ENCODE measurements around the gene SFI1. TPM values are rescaled to one million over a fixed set of nuclear protein-coding genes. Genes with fewer than 3 reads are reported as not detected.
A peak's percentile ranks its signal among the peaks of the same experiment; 100 is the strongest.
"Not testable (repeated sequence)": the region's sequence is repeated elsewhere in the genome, so short reads cannot be mapped to it uniquely, and the experiment has no call there.

Gene SFI1
- total RNA-seq, 3 donors from 2014 or later (not counting 1 experiment from before 2014, with no cell fraction given): 208 to 225 (median 217) TPM

- Mint-ChIP-seq H3K4me1 (peaks cover 40 to 42% of the 10 kb centered on the region in 2 donors), H3K36me3 (peaks cover 19% of the 10 kb centered on the region)
- WGBS (ENCODE audit: insufficient coverage): 89% methylated on average over 4 of the region's 4 CpGs
Measured at GRCh38 chr22:31504282-31504681, 7.9 kb downstream of the SFI1 start.

GRCh38 chr22:31507517-31507916, 11.2 kb downstream of the SFI1 start:
- intact Hi-C loops (cut with micrococcal nuclease); H3K27me3 Mint-ChIP-seq (ENCODE audit: low read depth in 2 of 2); H3K9me3 ChIP-seq (ENCODE audit: control insufficient read depth, insufficient read depth, low read length); H3K4me3 ChIP-seq (ENCODE audit: low read length); H3K27me3 ChIP-seq (ENCODE audit: control insufficient read depth, insufficient read depth, low read length); H3K4me3 Mint-ChIP-seq; ATAC-seq; H3K27ac ChIP-seq (ENCODE audit: low read length); DNase-seq; H3K9me3 Mint-ChIP-seq; H3K4me1 ChIP-seq (ENCODE audit: control insufficient read depth, insufficient read depth, low read length): not testable (repeated sequence)
- H3K27ac Mint-ChIP-seq: peak overlapping the region in 1 of 2 donors; percentile 34
- H3K36me3 Mint-ChIP-seq: peaks cover 25% of the 10 kb centered on the region
- H3K4me1 Mint-ChIP-seq: peaks cover 30 to 39% of the 10 kb centered on the region in 2 donors
- H3K36me3 ChIP-seq (ENCODE audit: control insufficient read depth, insufficient read depth, low read length): peaks cover 14% of the 10 kb centered on the region

More at GRCh38 chr22:31504282-31504681, 7.9 kb downstream of the SFI1 start:
- ATAC-seq (no peak), DNase-seq (no peak)
- intact Hi-C loops (cut with micrococcal nuclease): no loop called here
- peaks cover 13% of the 10 kb centered on the region for H3K36me3 ChIP-seq (ENCODE audit: control insufficient read depth, insufficient read depth, low read length)
- no peak for TF ChIP-seq CTCF (IDR thresholded peaks at IDR 0.05)
- peaks cover 7% of the 10 kb centered on the region for H3K4me1 ChIP-seq (ENCODE audit: control insufficient read depth, insufficient read depth, low read length)
- no peaks in the 10 kb centered on the region for H3K27me3 ChIP-seq (ENCODE audit: control insufficient read depth, insufficient read depth, low read length)
- H3K9me3 Mint-ChIP-seq: no peaks in the 10 kb centered on the region
- H3K4me3 Mint-ChIP-seq: no peak overlapping the region
- no peak overlapping the region for H3K27ac ChIP-seq (ENCODE audit: low read length)
- H3K9me3 ChIP-seq (ENCODE audit: control insufficient read depth, insufficient read depth, low read length): no peaks in the 10 kb centered on the region
- H3K27me3 Mint-ChIP-seq (ENCODE audit: low read depth in 2 of 2): no peaks in the 10 kb centered on the region
- peak overlapping the region in 1 of 2 donors; percentile 12 for H3K27ac Mint-ChIP-seq
- no peak overlapping the region for H3K4me3 ChIP-seq (ENCODE audit: low read length)

GRCh38 chr22:31508536-31508935, 12.2 kb downstream of the SFI1 start:
- Mint-ChIP-seq H3K36me3 (peaks cover 25% of the 10 kb centered on the region), H3K4me3 (no peak overlapping the region), H3K27me3 (ENCODE audit: low read depth in 2 of 2) (no peaks in the 10 kb centered on the region), H3K4me1 (peaks cover 27 to 39% of the 10 kb centered on the region in 2 donors), H3K27ac (peak overlapping the region in 1 of 2 donors; percentile 38), H3K9me3 (no peaks in the 10 kb centered on the region)
- TF ChIP-seq CTCF (IDR thresholded peaks at IDR 0.05): no peak
- Histone ChIP-seq H3K27ac (ENCODE audit: low read length) (no peak overlapping the region), H3K4me1 (ENCODE audit: control insufficient read depth, insufficient read depth, low read length) (no peaks in the 10 kb centered on the region), H3K27me3 (ENCODE audit: control insufficient read depth, insufficient read depth, low read length) (no peaks in the 10 kb centered on the region), H3K9me3 (ENCODE audit: control insufficient read depth, insufficient read depth, low read length) (no peaks in the 10 kb centered on the region), H3K36me3 (ENCODE audit: control insufficient read depth, insufficient read depth, low read length) (peaks cover 18% of the 10 kb centered on the region), H3K4me3 (ENCODE audit: low read length) (no peak overlapping the region)
- intact Hi-C loops (cut with micrococcal nuclease): no loop called here
- WGBS (ENCODE audit: insufficient coverage): 97% methylated on average over 3 of the region's 4 CpGs
- ATAC-seq (no peak), DNase-seq (no peak)

- Mint-ChIP-seq H3K27ac (peak overlapping the region in 1 of 2 donors; percentile 38), H3K36me3 (peaks cover 25% of the 10 kb centered on the region), H3K4me1 (peaks cover 27 to 35% of the 10 kb centered on the region in 2 donors), H3K27me3 (ENCODE audit: low read depth in 2 of 2) (no peaks in the 10 kb centered on the region), H3K9me3 (no peaks in the 10 kb centered on the region), H3K4me3 (no peak overlapping the region)
- intact Hi-C loops (cut with micrococcal nuclease): no loop called here
- Histone ChIP-seq H3K9me3 (ENCODE audit: control insufficient read depth, insufficient read depth, low read length) (no peaks in the 10 kb centered on the region), H3K27ac (ENCODE audit: low read length) (no peak overlapping the region), H3K4me1 (ENCODE audit: control insufficient read depth, insufficient read depth, low read length) (no peaks in the 10 kb centered on the region), H3K36me3 (ENCODE audit: control insufficient read depth, insufficient read depth, low read length) (peaks cover 18% of the 10 kb centered on the region), H3K4me3 (ENCODE audit: low read length) (no peak overlapping the region), H3K27me3 (ENCODE audit: control insufficient read depth, insufficient read depth, low read length) (no peaks in the 10 kb centered on the region)
- ATAC-seq: no peak
- WGBS (ENCODE audit: insufficient coverage): 92% methylated on average over 3 of the region's 6 CpGs
- DNase-seq: no peak
- TF ChIP-seq CTCF (IDR thresholded peaks at IDR 0.05): no peak
Measured at GRCh38 chr22:31509061-31509762, 12.9 kb downstream of the SFI1 start.

Data from natural killer cell (primary cell).